HCT116 (cell line): ENCODE measurements around the gene MTG2. TPM values are rescaled to one million over a fixed set of nuclear protein-coding genes. Genes with fewer than 3 reads are reported as not detected.

Experiments
- ATAC-seq: fragments of 200-7000 bp; cut with Tn5 transposase; 2 replicates; pipeline ENCODE4 v1.9.1; 2020; ENCODE audit warnings: mild to moderate bottlenecking, moderate library complexity
- BruUV-seq: library from RNA; stranded (reverse); fragments of 400-500 nt; replicated peaks from 2 replicates; lab custom pipeline; 2021; lab: Mats Ljungman, UMichigan
- CTCF ChIA-PET: fragments of 300-600 bp; sonication (Branson Sonifier 250); formaldehyde crosslinking; loops from one replicate; lab custom pipeline; 2021; ENCODE audit warnings: antibody characterized with exemption; lab: Charles Lee
- POLR2A ChIA-PET: fragments of 300-600, 350-600 bp; sonication (Branson Sonifier 250); formaldehyde crosslinking; loops from one replicate; lab custom pipeline; 2021; ENCODE audit warnings: antibody characterized with exemption; lab: Charles Lee
- RAD21 ChIA-PET, 2 experiments: fragments of 300-600 bp; sonication (Branson Sonifier 250); formaldehyde crosslinking; loops; one replicate each; lab custom pipeline; 2023; ENCODE audit warnings: low total read pairs in 2 of 2; ENCODE audit not compliant: uncharacterized antibody in 2 of 2, unreplicated experiment in 2 of 2, low non-redundant PET in 1 of 2; lab: Charles Lee
- DNase-seq: peaks from one replicate; pipeline ENCODE4 v3.0.0-alpha.2; 2010; ENCODE audit warnings: low read depth, low spot score
- H2AFZ ChIP-seq: fragments of 200-600 bp; shearing (Covaris generic), sonication (generic); 2 replicates; pipeline ENCODE4 v1.6.1; 2017; ENCODE audit warnings: low read depth, mixed run types, mixed read lengths, antibody characterized with exemption, low read length; ENCODE audit not compliant: poor library complexity, severe bottlenecking
- H3K27ac ChIP-seq: 2 replicates; pipeline ENCODE4 v1.5.1; 2012; ENCODE audit warnings: low read depth, low read length
- H3K27me3 ChIP-seq: fragments of 200-600 bp; sonication (generic); 2 replicates; pipeline ENCODE4 v1.6.1; 2016; ENCODE audit warnings: mixed run types, low read length, mixed read lengths; ENCODE audit not compliant: insufficient read depth
- H3K36me3 ChIP-seq, 2 experiments: fragments of 200-500 bp in 1 of 2; fragments of 200-600 bp in 1 of 2; sonication (Bioruptor generic) in 1 of 2; sonication (generic) in 1 of 2; 2 replicates each; pipeline versions ENCODE4 v1.5.1 to v1.6.1; 2014 to 2016; ENCODE audit warnings: low read length in 2 of 2, inconsistent platforms in 1 of 2, mixed read lengths in 1 of 2, mixed run types in 1 of 2; ENCODE audit not compliant: insufficient read depth in 2 of 2, control insufficient read depth in 1 of 2
- H3K4me1 ChIP-seq, 2 experiments: fragments of 200-600 bp in 1 of 2; sonication (generic) in 1 of 2; 2 replicates each; pipeline versions ENCODE4 v1.5.1 to v1.6.1; 2012 to 2017; ENCODE audit warnings: low read length in 2 of 2, inconsistent platforms in 1 of 2, mild to moderate bottlenecking in 1 of 2, mixed read lengths in 1 of 2, mixed run types in 1 of 2, moderate library complexity in 1 of 2; ENCODE audit not compliant: insufficient read depth in 2 of 2, control insufficient read depth in 1 of 2
- H3K4me2 ChIP-seq: fragments of 200-600 bp; sonication (generic); 2 replicates; pipeline ENCODE4 v1.6.1; 2017; ENCODE audit warnings: mixed run types, low read length, mixed read lengths
- H3K4me3 ChIP-seq, 2 experiments: fragments of 200-600 bp in 1 of 2; sonication (generic) in 1 of 2; replicated peaks in 1 of 2; 2 replicates each; pipeline ENCODE4 v1.5.1; 2011 to 2016; ENCODE audit warnings: low read length in 2 of 2, control low read depth in 1 of 2, low read depth in 1 of 2, mild to moderate bottlenecking in 1 of 2, mixed read lengths in 1 of 2, mixed run types in 1 of 2
- H3K79me2 ChIP-seq: fragments of 200-600 bp; sonication (generic); 2 replicates; pipeline ENCODE4 v1.6.1; 2017; ENCODE audit warnings: mild to moderate bottlenecking, mixed run types, low read length, moderate library complexity, mixed read lengths; ENCODE audit not compliant: insufficient read depth
- H3K9ac ChIP-seq: fragments of 200-600 bp; sonication (generic); 2 replicates; pipeline ENCODE4 v1.6.1; 2016; ENCODE audit warnings: low read length, mixed read lengths
- H3K9me2 ChIP-seq: fragments of 200-600 bp; sonication (generic), shearing (Covaris generic); 2 replicates; pipeline ENCODE4 v1.6.1; 2017; ENCODE audit warnings: mixed run types, mild to moderate bottlenecking, moderate library complexity; ENCODE audit not compliant: insufficient read depth
- H3K9me3 ChIP-seq, 2 experiments: fragments of 200-500 bp in 1 of 2; fragments of 200-600 bp in 1 of 2; sonication (Bioruptor generic) in 1 of 2; sonication (generic) in 1 of 2; 2 replicates each; pipeline ENCODE4 v1.6.1; 2014 to 2017; ENCODE audit warnings: low read length in 2 of 2, mixed read lengths in 2 of 2, inconsistent platforms in 1 of 2, low read depth in 1 of 2, mild to moderate bottlenecking in 1 of 2, mixed run types in 1 of 2, moderate library complexity in 1 of 2; ENCODE audit not compliant: control insufficient read depth in 1 of 2, insufficient read depth in 1 of 2
- H4K20me1 ChIP-seq: fragments of 200-600 bp; sonication (generic), shearing (Covaris generic); 2 replicates; pipeline ENCODE4 v1.6.1; 2017; ENCODE audit warnings: mixed run types, mild to moderate bottlenecking, moderate library complexity; ENCODE audit not compliant: insufficient read depth
- CBX3 ChIP-seq: IDR thresholded peaks from 2 replicates; pipeline ENCODE4 v1.6.1; 2012; ENCODE audit warnings: low read depth
- CEBPB ChIP-seq: IDR thresholded peaks from 2 replicates; pipeline ENCODE4 v1.6.1; 2012; ENCODE audit warnings: low read depth
- EGR1 ChIP-seq: IDR thresholded peaks from 2 replicates; pipeline ENCODE4 v1.6.1; 2012; ENCODE audit warnings: low read depth
- ELF1 ChIP-seq: IDR thresholded peaks from 2 replicates; pipeline ENCODE4 v1.6.1; 2012; ENCODE audit warnings: low read depth, borderline replicate concordance
- EZH2 ChIP-seq: fragments of 200-600 bp; sonication (generic); IDR thresholded peaks from 2 replicates; pipeline ENCODE4 v1.6.1; 2017; ENCODE audit warnings: antibody characterized with exemption, mixed run types
- EZH2phosphoT487 ChIP-seq: fragments of 200-600 bp; IDR thresholded peaks from 2 replicates; pipeline ENCODE4 v1.6.1; 2018; ENCODE audit warnings: antibody characterized with exemption, borderline replicate concordance
- FOSL1 ChIP-seq: IDR thresholded peaks from 2 replicates; pipeline ENCODE4 v1.6.1; 2012; ENCODE audit warnings: low read depth
- JUND ChIP-seq: IDR thresholded peaks from 2 replicates; pipeline ENCODE4 v1.6.1; 2012
- MAX ChIP-seq: IDR thresholded peaks from 2 replicates; pipeline ENCODE4 v1.6.1; 2012
- POLR2AphosphoS5 ChIP-seq: IDR thresholded peaks from 2 replicates; pipeline ENCODE4 v1.6.1; 2011; ENCODE audit warnings: mild to moderate bottlenecking, low read depth, low read length, moderate library complexity
- RAD21 ChIP-seq: IDR thresholded peaks from 2 replicates; pipeline ENCODE4 v1.6.1; 2012; ENCODE audit warnings: low read depth, mild to moderate bottlenecking
- REST ChIP-seq: IDR thresholded peaks from 2 replicates; pipeline ENCODE4 v1.6.1; 2012; ENCODE audit warnings: low read depth
- SIN3A ChIP-seq: IDR thresholded peaks from 2 replicates; pipeline ENCODE4 v1.6.1; 2012; ENCODE audit warnings: low read depth
- ZBTB33 ChIP-seq: IDR thresholded peaks from 2 replicates; pipeline ENCODE4 v1.6.1; 2011; ENCODE audit warnings: mild to moderate bottlenecking, low read length, moderate library complexity; ENCODE audit not compliant: insufficient replicate concordance; ENCODE audit errors: extremely low read depth
- ZFX ChIP-seq: fragments of 450-650 bp; IDR thresholded peaks from 2 replicates; pipeline ENCODE4 v1.6.1; 2017
- ZNF274 ChIP-seq: fragments of 200-500 bp; sonication (Bioruptor generic); IDR thresholded peaks from 2 replicates; pipeline ENCODE4 v1.6.1; 2014; ENCODE audit warnings: mild to moderate bottlenecking, low read depth, low read length, inconsistent platforms
- intact Hi-C: fragments of 100-400 bp; cut with micrococcal nuclease; formaldehyde crosslinking; loops from 2 replicates; pipeline ENCODE4 v1.10.0; 2022
- total RNA-seq: library from RNA; stranded (reverse); gene quantifications from one replicate; pipeline ENCODE4 v1.2.1, GENCODE V29; 2021; ENCODE audit not compliant: unreplicated experiment

The MTG2 gene
- total RNA-seq, 1 experiment from 2014 or later = 43.3 TPM

GRCh38 chr20:62225820-62226635 is 43.2 kb downstream of the MTG2 start:
- CTCF ChIA-PET = no interaction called here
- ATAC-seq = no peak
- Histone ChIP-seq H3K4me2 (no peak overlapping the region), H3K4me3 (no peak overlapping the region), H3K27ac (no peak overlapping the region), H2AFZ (no peak overlapping the region), H4K20me1 (no peaks in the 10 kb centered on the region), H3K36me3 (no peaks in the 10 kb centered on the region), H3K9me3 (no peaks in the 10 kb centered on the region), H3K9me2 (no peaks in the 10 kb centered on the region), H3K4me1 (peaks cover 0 to 8% of the 10 kb centered on the region in 2 experiments; a peak in 1 of 4 replicates), H3K79me2 (no peaks in the 10 kb centered on the region), H3K9ac (no peak overlapping the region), H3K27me3 (peaks cover 23% of the 10 kb centered on the region; the same call in 1 of the 2 replicates)
- RAD21 ChIA-PET = no interaction called here
- no peak for DNase-seq
- POLR2A ChIA-PET = no interaction called here
- BruUV-seq = no TSS peak
- TF ChIP-seq FOSL1 (no peak), POLR2AphosphoS5 (no peak), RAD21 (no peak), ZBTB33 (no peak), ELF1 (no peak), CBX3 (no peak), EZH2 (no peak), REST (no peak), JUND (no peak), SIN3A (no peak), ZNF274 (no peak), EGR1 (no peak), MAX (no peak), CEBPB (no peak), ZFX (no peak), EZH2phosphoT487 (no peak)
- intact Hi-C loops = no loop called here
